GM19328 (cell line): ENCODE measurements around the gene INTS7.
"Not testable (repeated sequence)": the region's sequence is repeated elsewhere in the genome, so short reads cannot be mapped to it uniquely, and the experiment has no call there.

ENCODE experiments used
- ATAC-seq: cut with Tn5 transposase; IDR thresholded peaks from one replicate; pipeline ENCODE4 v1.9.1; 2021; ENCODE audit warnings: mild to moderate bottlenecking, moderate library complexity; ENCODE audit not compliant: unreplicated experiment

Gene INTS7

DNA sequence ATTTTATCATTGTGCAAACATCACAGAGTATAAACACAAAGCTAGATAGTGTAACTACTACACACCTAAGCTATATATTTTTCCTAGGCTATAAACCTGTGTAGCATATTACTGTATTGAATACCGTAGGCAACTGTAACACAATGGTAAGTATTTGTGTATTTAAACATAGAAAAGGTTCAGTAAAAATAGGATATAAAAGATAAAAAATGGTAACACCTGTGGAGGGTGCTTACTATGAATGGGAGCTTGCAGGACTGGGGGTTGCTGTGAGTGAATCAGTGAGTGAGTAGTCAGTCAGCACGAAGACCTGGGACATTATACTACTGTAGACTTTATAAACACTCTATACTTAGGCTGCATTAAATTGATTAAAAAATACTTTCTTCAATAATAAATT is 4.3 kb upstream of the INTS7 start:
- no peak for ATAC-seq

DNA sequence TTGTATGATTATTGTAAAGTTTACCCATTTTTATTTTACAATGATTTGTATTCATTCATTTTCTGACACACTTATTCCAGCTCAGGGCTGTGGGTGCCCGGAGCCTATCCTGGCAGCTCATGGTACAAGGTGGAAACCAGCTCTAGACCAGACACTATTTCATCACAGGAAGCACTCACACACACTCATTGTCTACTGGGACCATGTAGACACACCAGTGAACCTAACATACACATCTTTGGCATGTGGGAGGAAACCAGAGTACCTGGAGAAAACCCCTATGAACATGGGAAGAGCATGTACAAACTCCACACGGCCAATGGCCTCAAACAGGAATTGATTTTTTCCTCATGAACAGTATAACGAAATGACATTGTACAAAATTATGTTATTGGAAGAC is 2.5 kb upstream of the INTS7 start:
- ATAC-seq: no peak

DNA sequence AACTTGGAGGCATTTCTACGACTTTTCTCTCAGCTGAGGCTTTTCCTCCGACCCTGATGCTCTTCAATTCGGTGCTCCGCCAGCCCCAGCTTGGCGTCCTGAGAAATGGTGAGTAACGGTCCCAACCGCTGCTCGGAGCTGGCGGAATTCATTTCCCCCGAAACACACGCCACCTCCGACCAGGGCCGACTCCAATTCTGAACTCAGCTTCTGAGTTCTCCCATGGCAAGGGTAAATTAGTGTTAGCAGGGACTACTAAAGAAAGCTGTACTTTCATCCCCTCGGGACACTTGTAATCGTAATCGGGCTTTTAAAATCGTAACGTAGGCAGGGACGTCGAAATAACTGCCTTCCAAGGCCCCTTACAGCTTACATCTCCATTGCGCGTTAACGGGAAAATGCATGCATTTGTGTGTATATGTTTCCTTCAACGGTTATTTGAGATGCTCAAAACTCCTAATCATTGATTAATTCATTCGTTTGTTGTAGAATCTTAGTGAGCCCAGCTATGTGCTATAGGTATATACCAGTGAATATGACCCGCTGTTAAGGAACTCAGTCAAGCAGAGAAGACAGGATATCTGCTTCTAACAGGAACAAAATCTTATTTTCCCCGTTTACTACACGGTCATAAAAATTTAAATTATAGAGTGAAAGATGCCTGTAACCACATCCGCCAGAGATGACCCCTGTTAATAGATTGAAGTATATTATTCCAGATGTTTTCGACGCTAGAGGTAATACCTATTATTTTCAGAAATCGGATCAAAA is 663 bp upstream of the INTS7 start:
- ATAC-seq: peak; percentile 17

DNA sequence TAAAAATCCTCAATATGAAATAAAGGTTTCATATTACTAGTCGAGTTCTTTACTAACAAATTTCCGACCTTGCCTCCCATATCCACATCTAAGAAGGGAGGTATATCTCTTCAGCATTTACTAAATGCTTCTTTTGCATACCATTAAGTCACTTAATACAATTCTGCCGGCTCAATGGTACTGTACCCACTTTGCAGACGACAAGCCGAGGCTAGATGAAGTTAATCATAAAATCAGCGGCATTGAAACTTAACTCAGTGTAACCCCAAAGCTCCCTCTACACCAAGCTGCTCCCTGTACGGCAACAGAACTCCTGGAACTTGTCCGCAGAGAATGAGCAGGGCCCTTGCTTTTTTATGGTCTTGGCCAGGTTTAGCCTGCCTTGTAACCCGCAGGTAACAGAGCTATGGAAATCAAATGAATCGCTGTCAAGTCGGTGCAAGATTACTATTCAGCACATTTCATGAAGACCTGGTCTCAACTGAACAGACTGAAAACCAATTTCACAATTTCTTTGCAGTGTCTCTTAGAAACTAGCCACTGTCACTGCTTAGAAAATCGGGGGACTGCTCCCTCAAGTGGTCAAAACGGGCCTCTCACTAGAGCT is 738 bp downstream of the INTS7 start:
- ATAC-seq: peak; percentile 3

DNA sequence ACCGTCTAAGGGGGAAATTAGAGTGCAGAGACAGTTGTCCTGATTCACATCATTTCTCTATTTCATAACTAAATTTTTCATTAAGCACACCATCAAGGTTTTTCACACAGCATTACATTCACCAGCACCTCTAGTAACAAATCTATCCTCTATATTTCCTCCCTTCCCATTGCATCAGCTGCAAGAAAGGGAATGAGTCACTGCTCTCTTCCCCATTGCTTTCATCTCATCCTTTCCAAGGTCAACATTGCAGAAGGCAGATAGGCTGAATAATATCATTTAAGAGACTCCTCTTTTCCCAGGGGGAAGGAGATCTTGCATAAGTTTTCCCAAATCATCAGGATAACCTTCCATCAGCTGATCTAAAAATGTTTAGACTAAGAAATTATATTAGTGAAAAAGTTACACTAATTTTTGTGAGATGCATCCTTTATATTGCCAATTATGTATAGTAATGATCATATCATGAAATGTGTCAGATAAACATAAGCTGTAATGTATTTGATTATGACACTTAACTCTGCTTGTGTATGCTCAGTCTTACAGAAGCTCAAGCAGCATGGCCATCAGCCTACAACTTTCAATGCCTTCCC is 4.3 kb downstream of the INTS7 start:
- ATAC-seq: no peak

DNA sequence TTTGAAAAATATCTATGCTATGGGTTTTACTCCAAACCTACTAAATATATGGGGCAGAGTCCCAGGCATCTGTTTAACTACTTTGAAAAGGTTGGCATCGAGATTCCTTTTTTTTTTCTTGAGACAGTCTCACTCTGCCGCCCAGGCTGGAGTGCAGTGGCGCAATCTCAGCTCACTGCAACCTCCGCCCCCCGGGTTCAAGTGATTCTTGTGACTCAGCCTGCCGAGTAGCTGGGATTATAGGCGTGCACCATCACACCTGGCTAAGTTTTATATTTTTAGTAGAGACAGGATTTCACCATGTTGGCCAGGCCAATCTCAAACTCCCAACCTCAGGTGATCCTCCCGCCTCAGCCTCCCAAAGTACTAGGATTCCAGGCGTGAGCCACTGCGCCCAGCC is 7.6 kb downstream of the INTS7 start:
- ATAC-seq: not testable (repeated sequence)

DNA sequence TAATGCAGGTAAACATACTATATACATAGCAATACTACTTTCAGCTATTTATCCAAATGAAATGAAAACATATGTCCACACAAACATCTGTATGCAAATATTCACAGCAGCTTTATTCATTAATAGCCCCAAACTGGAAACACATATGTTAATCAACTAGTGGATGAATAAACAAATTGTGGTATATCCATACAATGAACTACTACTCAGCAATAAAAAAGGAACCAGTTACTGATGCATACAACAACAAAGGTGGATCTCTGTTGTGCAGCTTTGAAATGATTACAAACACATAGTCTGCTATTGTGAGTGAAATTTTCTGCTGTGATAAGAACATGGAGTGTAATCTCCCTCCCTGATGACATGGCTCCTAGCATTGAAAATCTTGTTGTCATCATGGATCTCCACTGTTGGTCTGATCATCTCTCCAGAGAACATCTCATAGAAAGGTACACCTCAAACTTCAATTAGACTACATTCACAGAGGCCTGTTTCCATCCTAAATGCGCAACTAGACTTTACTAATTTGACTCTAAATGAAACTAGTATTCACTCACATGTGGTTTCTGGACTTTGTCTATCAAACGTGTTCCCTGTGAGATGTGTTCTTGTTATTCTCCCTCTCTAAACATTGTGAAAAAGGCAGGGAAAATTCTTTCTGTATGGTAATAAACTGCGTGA is 10.7 kb downstream of the INTS7 start:
- ATAC-seq: no peak

DNA sequence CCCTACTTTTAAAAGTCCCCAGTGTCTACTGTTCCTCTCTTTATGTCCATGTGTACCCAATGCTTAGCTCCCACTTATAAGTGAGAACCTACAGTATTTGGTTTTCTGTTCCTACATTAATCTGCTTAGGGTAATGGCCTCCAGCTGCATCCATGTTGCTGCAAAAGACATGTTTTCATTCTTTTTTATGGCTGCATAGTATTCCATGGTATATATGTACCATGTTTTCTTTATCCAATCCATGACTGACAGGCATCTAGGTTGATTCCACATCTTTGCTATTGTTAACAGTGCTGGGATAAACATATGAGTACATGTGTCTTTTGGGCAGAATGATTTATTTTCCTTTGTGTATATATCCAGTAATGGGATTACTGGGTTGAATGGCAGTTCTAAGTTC is 12.4 kb downstream of the INTS7 start:
- ATAC-seq: not testable (repeated sequence)

DNA sequence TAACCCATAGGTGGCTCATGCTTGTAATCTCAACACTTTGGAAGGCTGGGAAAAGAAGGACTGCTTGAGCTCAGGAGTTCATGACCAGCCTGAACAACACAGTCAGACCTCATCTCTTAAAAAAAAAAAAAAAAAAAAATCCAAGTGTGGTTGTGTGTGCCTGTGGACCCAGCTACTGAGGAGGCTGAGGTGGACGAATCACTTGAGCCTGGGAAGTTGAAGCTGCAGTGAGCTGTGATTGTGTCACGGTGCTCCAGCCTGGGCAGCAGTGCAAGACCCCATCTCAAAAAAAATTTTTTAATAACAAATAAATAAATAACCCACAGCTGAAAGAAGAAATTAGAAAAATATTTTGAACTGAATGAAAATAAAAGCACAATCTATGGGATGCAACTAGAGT is 13.8 kb downstream of the INTS7 start:
- ATAC-seq: no peak

DNA sequence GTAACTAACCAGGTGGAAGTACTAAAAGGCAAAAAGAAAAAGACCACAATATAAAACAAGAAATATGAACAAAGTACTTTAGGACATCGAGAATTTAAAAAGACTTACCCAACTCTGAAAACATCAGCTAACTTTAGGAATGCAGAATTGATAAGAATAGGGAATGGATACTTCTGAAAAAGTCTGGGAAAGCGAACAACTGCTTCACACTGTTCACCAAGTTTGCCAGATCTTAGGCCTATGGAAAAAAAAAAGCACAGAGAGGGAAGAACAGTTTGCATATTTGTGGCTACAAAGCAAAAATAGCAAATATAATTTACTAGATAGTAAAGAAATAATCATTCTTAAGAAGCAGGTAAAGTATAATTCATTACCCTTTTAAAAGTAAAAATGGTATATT is 14.4 kb downstream of the INTS7 start:
- ATAC-seq: no peak

DNA sequence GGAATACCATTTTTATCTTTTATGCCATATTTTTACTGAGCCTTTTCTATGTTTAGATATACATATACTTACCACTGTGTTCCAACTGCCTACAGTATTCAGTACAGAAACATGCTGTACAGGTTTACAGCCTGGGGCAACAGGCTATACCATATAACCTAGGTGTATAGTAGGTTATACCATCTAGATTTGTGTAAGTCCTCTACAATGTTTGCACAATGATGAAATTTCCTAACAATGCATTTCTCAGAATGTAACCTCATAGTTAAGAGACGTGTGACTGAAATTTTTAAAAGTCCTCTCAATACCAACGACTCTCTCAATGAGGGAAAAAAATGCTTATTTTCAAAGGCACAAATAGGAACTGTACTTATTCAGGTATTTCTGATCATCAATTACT is 21.7 kb downstream of the INTS7 start:
- no peak for ATAC-seq

DNA sequence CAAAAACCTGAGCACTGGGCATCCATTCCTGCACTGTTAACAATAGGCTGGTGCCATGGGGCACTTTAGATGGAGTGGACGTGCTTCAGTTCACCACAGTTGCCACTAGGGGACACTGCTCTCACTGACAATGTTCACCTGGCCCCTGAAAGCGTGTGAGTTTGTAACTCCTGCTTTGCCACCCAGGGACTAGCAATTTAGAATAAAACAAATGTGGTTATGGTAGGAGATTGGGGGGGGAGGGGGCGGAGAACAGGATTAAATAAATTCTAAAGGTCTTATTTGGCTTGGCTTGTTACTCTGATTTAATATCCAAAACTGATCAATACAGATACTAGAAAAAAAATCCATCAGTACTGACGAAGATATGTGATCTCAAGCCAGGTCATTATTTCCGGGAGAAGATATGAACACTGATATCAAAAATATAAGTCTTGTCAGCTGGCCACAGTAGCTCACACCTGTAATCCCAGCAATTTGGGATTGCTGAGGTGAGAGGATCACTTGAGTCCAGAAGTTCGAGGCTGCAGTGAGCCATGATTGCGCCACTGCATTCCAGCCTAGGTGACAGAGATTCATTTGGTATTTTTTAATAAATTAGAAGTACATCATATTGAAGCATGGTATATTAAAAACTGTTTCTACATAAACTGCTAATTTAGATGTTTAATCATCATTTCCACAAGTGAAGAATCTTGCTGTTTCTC is 23.2 kb downstream of the INTS7 start:
- ATAC-seq: peak; percentile 86

DNA sequence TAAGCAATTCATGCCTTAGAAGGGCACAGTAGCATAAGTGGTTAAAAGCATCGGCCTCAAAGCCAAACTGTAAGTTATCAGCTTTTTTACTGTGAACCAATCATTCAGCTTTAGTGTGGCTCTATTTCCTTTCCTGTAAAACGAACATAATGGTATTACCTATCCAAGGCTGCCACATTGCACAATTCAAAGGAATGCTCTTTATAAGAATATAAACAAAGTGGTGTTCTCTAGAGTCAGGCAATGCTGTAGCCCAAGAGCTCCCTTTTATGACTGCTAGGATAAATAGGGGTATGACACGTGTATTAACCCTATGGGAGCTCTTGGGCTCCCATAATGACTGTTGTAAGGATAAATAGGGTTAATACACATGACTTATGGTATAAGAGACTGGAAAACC is 25.4 kb downstream of the INTS7 start:
- ATAC-seq: no peak

DNA sequence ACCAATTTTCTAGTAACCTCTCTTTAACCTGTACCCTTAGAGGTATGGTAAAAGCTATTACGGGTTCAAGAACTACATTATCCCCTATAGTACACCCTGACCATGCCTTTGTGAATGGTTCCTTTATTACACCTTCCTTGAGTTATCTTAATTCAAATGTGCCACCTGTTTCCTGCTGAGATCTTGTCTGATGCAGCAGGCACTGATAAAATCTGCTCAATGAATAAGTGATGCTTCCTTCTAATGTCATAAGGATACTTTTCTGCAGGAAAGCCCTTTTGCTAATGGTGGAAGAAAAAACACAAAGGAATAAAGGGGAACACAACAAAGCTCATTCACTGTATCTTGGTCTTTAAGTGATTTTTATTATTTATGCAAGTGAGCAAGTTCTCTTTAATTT is 25.8 kb downstream of the INTS7 start:
- no peak for ATAC-seq

DNA sequence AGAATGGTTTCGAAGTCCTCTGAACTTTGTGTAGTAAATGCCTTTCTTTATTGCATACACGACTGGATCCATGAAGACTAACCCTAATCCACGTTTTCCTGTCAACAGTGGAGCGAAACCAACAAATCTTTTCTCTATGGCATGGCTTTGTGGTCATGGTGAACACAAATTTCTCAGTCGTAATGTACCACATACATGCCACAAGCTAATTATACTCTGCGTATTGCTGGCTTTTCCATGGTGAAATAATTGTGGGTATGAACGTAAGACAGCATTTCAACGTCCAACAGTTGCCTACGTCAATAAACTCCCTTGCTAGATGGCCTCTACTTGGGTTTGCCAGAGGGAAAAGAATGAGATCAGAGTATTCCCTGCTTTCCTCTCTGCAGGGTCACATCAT is 27.5 kb downstream of the INTS7 start:
- ATAC-seq: no peak

DNA sequence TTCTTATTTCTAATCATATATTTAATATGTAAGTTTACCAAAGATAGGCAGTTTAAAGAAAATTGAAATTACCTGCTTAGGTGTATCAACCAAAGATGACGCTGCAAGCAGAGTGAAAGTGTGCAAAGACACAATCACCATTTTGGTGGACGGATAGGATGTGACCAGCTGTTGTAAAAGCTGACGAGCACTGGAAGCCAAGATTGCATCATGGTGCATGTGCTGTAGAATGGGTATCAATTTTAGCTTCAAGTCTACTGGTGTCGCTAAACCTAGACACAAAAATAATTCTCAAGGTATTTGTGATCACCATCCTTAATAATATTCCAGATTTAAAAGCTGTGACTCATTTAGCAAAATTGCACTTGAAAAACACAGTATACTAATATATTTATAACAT is 28.2 kb downstream of the INTS7 start:
- no peak for ATAC-seq

DNA sequence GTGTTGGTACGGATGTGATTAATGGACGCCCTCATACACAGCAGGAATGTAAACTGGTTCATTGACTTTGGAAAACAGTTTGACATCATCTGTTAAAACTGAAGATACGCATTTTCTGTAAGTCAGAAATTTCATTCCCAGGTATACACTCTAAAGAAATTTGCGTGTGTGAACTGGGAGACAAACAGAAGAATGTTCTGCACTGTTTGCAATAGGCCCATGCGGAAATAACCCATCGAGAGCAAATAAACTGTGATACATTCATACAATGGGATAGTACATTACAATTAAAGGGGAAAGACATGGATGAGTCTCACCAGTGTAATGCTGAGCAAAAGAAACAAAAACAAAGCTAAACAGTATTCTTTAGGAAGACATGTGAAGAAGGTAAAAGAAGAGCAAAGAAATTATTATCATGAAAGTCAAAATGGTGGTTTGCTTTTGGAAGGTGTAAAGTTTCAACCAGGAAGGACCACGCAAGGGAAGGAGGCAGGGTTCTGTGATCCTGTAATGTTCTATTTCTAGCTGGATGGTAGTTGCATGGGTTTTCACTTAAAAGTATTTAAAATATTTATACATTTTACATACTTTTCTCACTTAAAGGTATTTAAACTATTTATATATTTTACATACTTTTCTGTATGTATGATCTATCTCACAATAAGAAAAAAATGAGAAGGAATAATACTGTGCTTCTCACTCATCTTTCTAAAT is 30.3 kb downstream of the INTS7 start:
- no peak for ATAC-seq

DNA sequence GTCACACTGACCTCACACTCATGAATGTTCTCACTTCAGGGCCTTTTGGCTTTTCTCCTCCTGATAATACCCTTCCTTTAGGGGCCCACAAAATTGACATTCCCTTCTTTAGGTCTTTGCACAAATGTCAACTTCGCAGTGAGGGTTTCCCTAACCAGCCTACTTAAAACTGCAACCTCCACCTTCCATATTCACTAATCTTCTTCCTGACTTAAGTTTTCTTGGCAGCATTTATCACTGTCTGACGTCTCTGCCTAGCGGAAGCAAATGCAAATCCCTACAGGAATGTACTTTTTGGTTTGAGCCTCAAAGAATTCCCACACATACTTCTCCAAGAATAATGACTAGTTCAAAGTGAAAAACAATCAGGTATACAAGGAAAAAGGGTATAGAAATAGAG is 32.8 kb downstream of the INTS7 start:
- ATAC-seq: no peak

DNA sequence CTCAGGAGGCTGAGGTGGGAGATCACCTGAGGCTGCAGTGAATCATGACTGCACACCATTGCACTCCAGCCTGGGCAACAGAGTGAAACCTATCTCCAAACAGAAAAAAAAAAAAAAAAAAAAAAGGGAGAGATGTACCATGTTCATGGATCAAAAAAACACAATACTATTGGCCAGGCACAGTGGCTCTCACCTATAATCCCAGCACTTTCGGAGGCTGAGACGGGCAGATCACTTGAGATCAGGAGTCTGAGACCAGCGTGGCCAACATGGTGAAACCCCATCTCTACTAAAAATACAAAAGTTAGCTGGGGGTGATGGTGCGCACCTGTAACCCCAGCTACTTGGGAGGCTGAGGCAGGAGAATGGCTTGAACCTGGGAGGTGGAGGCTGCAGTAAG is 37.9 kb downstream of the INTS7 start:
- not testable (repeated sequence) for ATAC-seq

DNA sequence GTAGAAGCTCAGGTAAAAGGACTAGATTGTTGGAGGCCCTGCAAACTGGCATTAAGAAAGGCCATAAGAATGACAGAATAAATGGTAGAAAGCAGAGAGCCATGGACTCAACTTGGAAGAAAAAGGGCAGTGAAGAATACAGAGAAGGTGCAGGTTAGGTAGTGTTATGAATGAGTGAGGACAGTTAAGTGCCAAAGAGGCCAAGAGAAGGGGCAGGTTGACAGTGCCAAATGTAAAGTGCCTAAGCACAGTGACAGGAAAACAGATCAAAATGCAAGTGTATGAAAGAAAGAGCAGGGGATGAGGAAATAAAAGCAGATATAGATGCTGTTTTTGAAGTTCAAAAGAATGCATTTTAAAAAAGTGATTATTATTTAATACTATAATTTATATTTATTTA is 43.7 kb downstream of the INTS7 start:
- no peak for ATAC-seq
